ENCODE results near the gene TRIM31. TPM values are rescaled to one million over a fixed set of nuclear protein-coding genes. Genes with fewer than 3 reads are reported as not detected.
"Not testable (repeated sequence)": the region's sequence is repeated elsewhere in the genome, so short reads cannot be mapped to it uniquely, and the experiment has no call there.

Gene TRIM31
- total RNA-seq, 1 donor: 0.10 TPM

DNA sequence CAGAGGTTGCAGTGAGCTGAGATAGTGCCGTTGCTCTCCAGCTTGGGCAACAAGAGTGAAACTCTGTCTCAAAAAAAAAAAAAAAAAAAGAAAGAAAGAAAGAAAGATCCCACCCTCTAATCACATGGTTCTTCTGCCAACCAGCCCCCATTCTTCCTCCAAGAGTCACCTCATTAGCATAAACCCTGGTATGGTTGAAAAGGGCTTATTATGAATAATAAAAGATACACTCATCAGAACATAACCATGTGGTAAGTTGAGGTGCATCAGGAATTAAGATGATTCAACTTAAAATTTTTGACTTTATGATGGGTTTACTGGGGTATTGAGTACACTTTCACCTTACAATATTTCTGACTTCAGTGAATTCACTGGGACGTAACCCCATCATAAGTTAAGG, 22.3 kb upstream of the TRIM31 start:
- no peak overlapping the region for H3K4me3 ChIP-seq (ENCODE audit: low read length)
- peaks cover 6% of the 10 kb centered on the region for H3K4me1 ChIP-seq (ENCODE audit: insufficient read depth, low read length)
- H3K9me3 ChIP-seq (ENCODE audit: low read depth, low read length): no peaks in the 10 kb centered on the region
- H3K27me3 ChIP-seq (ENCODE audit: insufficient read depth, low read length): peaks cover 20% of the 10 kb centered on the region

DNA sequence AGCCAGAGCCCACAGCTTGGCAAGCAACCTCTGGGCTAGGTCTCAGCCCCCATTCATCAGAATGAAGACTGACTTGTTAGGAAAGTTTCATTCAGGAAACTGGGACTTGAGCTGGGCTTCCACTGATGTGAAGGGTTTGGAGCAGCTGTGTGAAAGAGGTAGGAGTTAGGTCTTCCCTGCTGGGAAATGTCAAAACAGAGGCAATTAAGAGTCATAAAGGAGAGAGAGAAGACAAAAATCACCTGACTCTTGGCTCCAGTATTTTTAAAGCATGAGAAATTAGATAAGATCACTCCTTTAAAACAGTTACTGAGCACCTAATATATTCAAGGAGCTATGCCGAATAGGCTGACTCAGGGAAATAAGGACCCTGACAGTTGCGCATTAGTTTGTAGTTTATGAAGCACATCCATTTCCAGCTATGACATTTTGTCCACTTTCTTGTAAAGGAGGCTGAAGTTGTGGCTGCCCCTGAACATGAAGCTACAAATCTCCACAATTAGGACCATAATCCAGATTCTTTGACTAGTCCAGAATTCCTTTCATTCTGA, 19.1 kb upstream of the TRIM31 start:
- Histone ChIP-seq H3K4me3 (ENCODE audit: low read length) (no peak overlapping the region), H3K27me3 (ENCODE audit: insufficient read depth, low read length) (peaks cover 51% of the 10 kb centered on the region), H3K4me1 (ENCODE audit: insufficient read depth, low read length) (peaks cover 16% of the 10 kb centered on the region), H3K9me3 (ENCODE audit: low read depth, low read length) (no peaks in the 10 kb centered on the region)

GRCh38 chr6:30130887-30131862, 18.3 kb upstream of the TRIM31 start:
- H3K9me3 ChIP-seq (ENCODE audit: low read depth, low read length): no peaks in the 10 kb centered on the region
- no peak overlapping the region for H3K4me3 ChIP-seq (ENCODE audit: low read length)
- peaks cover 59% of the 10 kb centered on the region for H3K27me3 ChIP-seq (ENCODE audit: insufficient read depth, low read length)
- peaks cover 16% of the 10 kb centered on the region for H3K4me1 ChIP-seq (ENCODE audit: insufficient read depth, low read length)

DNA sequence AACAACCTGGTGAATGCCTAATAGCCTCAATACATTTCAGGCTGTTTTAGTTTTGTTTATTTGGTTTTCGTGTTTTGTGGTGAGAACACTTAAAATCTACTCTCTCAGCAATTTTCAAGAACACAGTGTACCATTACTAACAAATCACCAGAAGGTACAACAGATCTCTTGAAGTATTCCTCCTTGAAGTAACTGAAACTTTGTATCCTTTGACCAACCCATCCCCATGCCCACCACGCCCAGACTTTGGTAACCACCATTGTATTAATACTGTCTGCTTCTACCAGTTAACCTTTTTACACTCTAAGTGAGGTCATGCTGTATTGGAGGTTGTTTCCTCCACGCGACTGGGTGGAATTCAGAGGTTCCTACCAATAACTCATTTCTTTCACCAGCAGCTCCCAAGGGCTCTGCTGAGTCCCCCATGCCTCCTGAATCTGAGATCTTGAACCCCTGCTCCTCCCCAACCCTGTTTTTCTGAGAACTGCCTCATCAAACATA, 17.3 kb upstream of the TRIM31 start:
- H3K27me3 ChIP-seq (ENCODE audit: insufficient read depth, low read length): peaks cover 67% of the 10 kb centered on the region

GRCh38 chr6:30129265-30130178, 16.6 kb upstream of the TRIM31 start:
- Histone ChIP-seq H3K9me3 (ENCODE audit: low read depth, low read length) (no peaks in the 10 kb centered on the region), H3K27me3 (ENCODE audit: insufficient read depth, low read length) (peaks cover 68% of the 10 kb centered on the region)

More for the DNA sequence above, 17.3 kb upstream of the TRIM31 start:
- Histone ChIP-seq H3K4me1 (ENCODE audit: insufficient read depth, low read length) (peaks cover 16% of the 10 kb centered on the region), H3K4me3 (ENCODE audit: low read length) (no peak overlapping the region), H3K9me3 (ENCODE audit: low read depth, low read length) (no peaks in the 10 kb centered on the region)

DNA sequence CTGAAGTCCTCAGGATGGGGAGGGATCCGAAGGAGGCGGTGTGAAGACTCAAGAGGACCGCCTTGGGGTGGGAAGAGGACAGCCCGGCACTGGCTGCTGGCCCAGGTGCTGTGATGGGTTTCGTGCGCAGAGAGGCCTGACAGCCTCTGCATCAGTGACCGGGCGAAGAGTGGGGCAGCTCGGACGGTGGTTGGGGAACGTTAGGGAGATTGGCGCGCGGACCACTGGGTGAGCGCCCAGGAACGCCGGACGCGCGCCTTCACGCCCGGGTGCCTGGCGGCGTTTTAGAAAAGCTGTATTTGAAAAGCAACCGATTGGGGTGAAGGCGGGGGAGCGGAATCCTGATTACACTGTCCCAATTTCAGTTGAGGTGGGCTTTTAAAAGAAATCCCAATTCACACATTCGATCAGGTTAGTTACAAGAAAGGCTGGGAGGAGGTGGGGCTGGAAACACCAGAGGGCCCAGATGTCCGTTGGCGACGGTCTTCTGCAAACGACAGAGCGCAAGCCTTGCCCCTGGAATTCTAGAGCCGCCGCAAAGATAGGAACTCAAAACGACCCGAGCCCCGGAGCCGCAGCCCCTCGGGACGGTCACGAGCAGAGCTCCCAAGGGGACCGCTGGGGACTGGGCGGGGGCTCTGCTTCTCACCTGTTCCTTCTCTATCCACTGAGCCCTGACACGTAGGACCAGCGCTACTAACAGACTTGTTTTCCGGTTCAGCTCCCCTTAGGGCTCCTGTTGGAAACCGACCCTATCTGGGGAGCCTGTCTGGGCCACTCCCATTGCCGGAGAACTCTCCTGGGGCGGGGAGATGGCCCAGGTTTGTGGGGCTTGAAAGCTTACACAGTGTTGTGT, 14.6 kb upstream of the TRIM31 start:
- H3K4me3 ChIP-seq (ENCODE audit: low read length): no peak overlapping the region
- H3K27me3 ChIP-seq (ENCODE audit: insufficient read depth, low read length): peaks cover 62% of the 10 kb centered on the region
- no peaks in the 10 kb centered on the region for H3K9me3 ChIP-seq (ENCODE audit: low read depth, low read length)
- H3K4me1 ChIP-seq (ENCODE audit: insufficient read depth, low read length): peaks cover 16% of the 10 kb centered on the region

More at GRCh38 chr6:30129265-30130178, 16.6 kb upstream of the TRIM31 start:
- peaks cover 16% of the 10 kb centered on the region for H3K4me1 ChIP-seq (ENCODE audit: insufficient read depth, low read length)
- H3K4me3 ChIP-seq (ENCODE audit: low read length): no peak overlapping the region

DNA sequence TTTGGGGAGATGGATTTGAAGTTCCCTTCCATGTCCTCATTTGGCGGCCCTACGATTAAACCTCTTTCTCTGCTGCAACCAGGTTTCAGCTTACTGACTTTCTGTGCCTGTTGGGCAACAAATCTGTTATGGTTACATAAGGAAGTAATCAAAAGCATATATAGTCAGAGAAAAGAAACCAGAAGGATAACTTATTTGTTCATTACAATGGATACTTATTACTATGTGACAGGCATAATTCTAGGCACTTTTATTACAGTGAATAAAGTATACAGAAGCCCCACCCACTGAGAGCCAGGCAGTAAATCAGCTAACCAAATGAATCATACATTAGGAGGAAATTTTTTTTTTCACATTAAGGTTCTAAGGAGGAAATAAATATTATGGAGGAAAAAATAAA, 9.6 kb upstream of the TRIM31 start:
- H3K27me3 ChIP-seq (ENCODE audit: insufficient read depth, low read length): peaks cover 33% of the 10 kb centered on the region

GRCh38 chr6:30121446-30122366, 8.8 kb upstream of the TRIM31 start:
- peaks cover 25% of the 10 kb centered on the region for H3K27me3 ChIP-seq (ENCODE audit: insufficient read depth, low read length)
- no peaks in the 10 kb centered on the region for H3K9me3 ChIP-seq (ENCODE audit: low read depth, low read length)
- no peaks in the 10 kb centered on the region for H3K4me1 ChIP-seq (ENCODE audit: insufficient read depth, low read length)
- H3K4me3 ChIP-seq (ENCODE audit: low read length): no peak overlapping the region

More for the DNA sequence above, 9.6 kb upstream of the TRIM31 start:
- Histone ChIP-seq H3K4me1 (ENCODE audit: insufficient read depth, low read length) (no peaks in the 10 kb centered on the region), H3K9me3 (ENCODE audit: low read depth, low read length) (no peaks in the 10 kb centered on the region), H3K4me3 (ENCODE audit: low read length) (no peak overlapping the region)

DNA sequence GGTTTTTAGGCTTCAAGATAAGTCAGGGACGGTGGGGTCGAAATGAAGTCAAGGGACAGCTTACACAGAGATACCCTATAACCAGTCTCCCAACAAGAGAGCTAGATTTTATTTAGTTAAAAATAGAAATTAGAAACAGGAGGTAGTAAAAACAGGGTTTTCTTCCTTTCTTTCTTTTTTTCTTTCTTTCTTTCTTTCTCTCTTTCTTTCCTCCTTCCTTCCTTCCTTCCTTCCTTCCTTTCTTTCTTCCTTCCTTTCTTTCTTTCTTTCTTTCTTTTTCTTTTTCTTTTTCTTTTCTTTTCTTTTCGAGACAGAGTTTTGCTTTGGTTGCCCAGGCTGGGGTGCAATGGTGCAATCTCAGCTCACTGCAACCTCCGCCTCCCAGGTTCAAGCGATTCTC, 5.8 kb upstream of the TRIM31 start:
- not testable (repeated sequence) for H3K4me1 ChIP-seq (ENCODE audit: insufficient read depth, low read length); H3K4me3 ChIP-seq (ENCODE audit: low read length); H3K9me3 ChIP-seq (ENCODE audit: low read depth, low read length)
- H3K27me3 ChIP-seq (ENCODE audit: insufficient read depth, low read length): peaks cover 23% of the 10 kb centered on the region

DNA sequence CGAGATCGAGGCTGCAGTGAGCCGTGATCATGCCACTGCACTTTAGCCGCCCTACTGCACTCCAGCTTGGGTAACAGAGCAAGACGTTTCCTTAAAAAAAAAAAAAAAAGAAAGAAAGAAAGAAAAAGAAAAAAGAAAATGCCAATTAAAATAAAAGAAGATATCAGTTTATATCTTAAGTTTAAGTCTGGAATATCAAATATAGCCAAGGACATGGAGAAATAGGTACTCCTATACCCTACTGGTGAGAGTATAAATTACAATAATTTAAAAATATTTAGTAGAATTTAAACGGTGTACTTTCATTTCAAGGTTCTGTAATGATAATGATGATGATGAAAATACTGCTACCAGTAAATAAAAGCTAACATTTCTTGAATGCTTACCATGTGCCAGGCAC, 3.8 kb upstream of the TRIM31 start:
- Histone ChIP-seq H3K27me3 (ENCODE audit: insufficient read depth, low read length) (peaks cover 39% of the 10 kb centered on the region), H3K4me1 (ENCODE audit: insufficient read depth, low read length) (no peaks in the 10 kb centered on the region), H3K4me3 (ENCODE audit: low read length) (no peak overlapping the region), H3K9me3 (ENCODE audit: low read depth, low read length) (no peaks in the 10 kb centered on the region)

- Histone ChIP-seq H3K27me3 (ENCODE audit: insufficient read depth, low read length) (peaks cover 52% of the 10 kb centered on the region), H3K4me1 (ENCODE audit: insufficient read depth, low read length) (no peaks in the 10 kb centered on the region), H3K4me3 (ENCODE audit: low read length) (no peak overlapping the region), H3K9me3 (ENCODE audit: low read depth, low read length) (no peaks in the 10 kb centered on the region)
Observed at GRCh38 chr6:30113841-30114240, 951 bp upstream of the TRIM31 start.

GRCh38 chr6:30112402-30112994, 392 bp downstream of the TRIM31 start:
- Histone ChIP-seq H3K4me1 (ENCODE audit: insufficient read depth, low read length) (no peaks in the 10 kb centered on the region), H3K9me3 (ENCODE audit: low read depth, low read length) (no peaks in the 10 kb centered on the region), H3K4me3 (ENCODE audit: low read length) (no peak overlapping the region), H3K27me3 (ENCODE audit: insufficient read depth, low read length) (peaks cover 49% of the 10 kb centered on the region)

All from mononuclear cell (primary cell).